HEK293 (cell line): ENCODE measurements around the gene CD274.
"Not testable (repeated sequence)": the region's sequence is repeated elsewhere in the genome, so short reads cannot be mapped to it uniquely, and the experiment has no call there.

ENCODE experiments used
- CTCF ChIA-PET: fragments of 350-600 bp; formaldehyde crosslinking; extraction: SDS; loops from one replicate; lab custom pipeline; 2021; ENCODE audit warnings: antibody characterized with exemption; lab: Yijun Ruan, JAX
- POLR2A ChIA-PET: fragments of 300-600 bp; formaldehyde crosslinking; extraction: SDS; loops from one replicate; lab custom pipeline; 2020; ENCODE audit warnings: antibody characterized with exemption, inconsistent platforms; lab: Yijun Ruan, JAX
- H3K27ac ChIP-seq: fragments of 200-500 bp; sonication (Bioruptor generic); 2 replicates; pipeline ENCODE4 v1.5.1; 2014; ENCODE audit warnings: low read depth, low read length, control low read depth, inconsistent platforms; ENCODE audit errors: extremely low read depth
- H3K36me3 ChIP-seq, 2 experiments: fragments of 200-500 bp in 1 of 2; sonication (Bioruptor generic) in 1 of 2; 1 replicate in 1 of 2; 2 replicates in 1 of 2; pipeline ENCODE4 v1.5.1; 2014 to 2017; ENCODE audit warnings: inconsistent platforms in 2 of 2, low read length in 2 of 2; ENCODE audit not compliant: control insufficient read depth in 2 of 2, insufficient read depth in 1 of 2
- H3K4me1 ChIP-seq: fragments of 200-500 bp; sonication (Bioruptor generic); 2 replicates; pipeline ENCODE4 v1.5.1; 2014; ENCODE audit warnings: mild to moderate bottlenecking, low read length, inconsistent platforms; ENCODE audit not compliant: control insufficient read depth, insufficient read depth
- H3K4me3 ChIP-seq: 2 replicates; pipeline ENCODE4 v1.5.1; 2011; ENCODE audit warnings: low read depth, mild to moderate bottlenecking, control low read depth, low read length, moderate library complexity
- H3K9me3 ChIP-seq: fragments of 200-500 bp; sonication (Bioruptor generic); 2 replicates; pipeline ENCODE4 v1.5.1; 2014; ENCODE audit warnings: low read depth, low read length, inconsistent platforms; ENCODE audit not compliant: control insufficient read depth, insufficient read depth
- GLI4 ChIP-seq: fragments of 450-650 bp; formaldehyde crosslinking; IDR thresholded peaks from 2 replicates; pipeline ENCODE4 v1.5.1; 2016; ENCODE audit warnings: missing biosample characterization, missing genetic modification characterization
- SETDB1 ChIP-seq: IDR thresholded peaks from one replicate; pipeline ENCODE4 v1.6.1; 2017; ENCODE audit warnings: mild to moderate bottlenecking, low read length, moderate library complexity, mixed read lengths; ENCODE audit not compliant: insufficient read length
- ZBTB26 ChIP-seq: fragments of 450-650 bp; formaldehyde crosslinking; optimal IDR thresholded peaks from 2 replicates; pipeline ENCODE3; 2016; ENCODE audit warnings: missing biosample characterization, mild to moderate bottlenecking, missing genetic modification characterization
- ZNF18 ChIP-seq: fragments of 450-650 bp; formaldehyde crosslinking; IDR thresholded peaks from 2 replicates; pipeline ENCODE4 v1.5.1; 2016; ENCODE audit warnings: missing biosample characterization, missing genetic modification characterization
- ZNF266 ChIP-seq: fragments of 450-650 bp; formaldehyde crosslinking; IDR thresholded peaks from 2 replicates; pipeline ENCODE4 v1.5.1; 2016; ENCODE audit warnings: missing biosample characterization, missing genetic modification characterization, low read depth
- ZNF398 ChIP-seq: fragments of 450-650 bp; formaldehyde crosslinking; IDR thresholded peaks from 2 replicates; pipeline ENCODE4 v1.5.1; 2017; ENCODE audit warnings: missing biosample characterization, missing genetic modification characterization
- ZNF433 ChIP-seq: fragments of 450-650 bp; formaldehyde crosslinking; IDR thresholded peaks from 2 replicates; pipeline ENCODE4 v1.5.1; 2016; ENCODE audit warnings: missing biosample characterization, missing genetic modification characterization, low read depth
- ZNF629 ChIP-seq: fragments of 450-650 bp; formaldehyde crosslinking; IDR thresholded peaks from 2 replicates; pipeline ENCODE4 v1.5.1; 2017; ENCODE audit warnings: missing biosample characterization, missing genetic modification characterization
- ZNF660 ChIP-seq: fragments of 450-650 bp; IDR thresholded peaks from 2 replicates; pipeline ENCODE4 v1.5.1; 2018; ENCODE audit warnings: missing biosample characterization, mild to moderate bottlenecking, missing genetic modification characterization
- ZNF692 ChIP-seq: fragments of 450-650 bp; formaldehyde crosslinking; IDR thresholded peaks from 2 replicates; pipeline ENCODE4 v1.5.1; 2016; ENCODE audit warnings: missing biosample characterization, missing genetic modification characterization
- ZNF837 ChIP-seq: fragments of 450-650 bp; formaldehyde crosslinking; IDR thresholded peaks from 2 replicates; pipeline ENCODE4 v1.5.1; 2016; ENCODE audit warnings: missing biosample characterization, missing genetic modification characterization
- ZSCAN30 ChIP-seq: fragments of 450-650 bp; IDR thresholded peaks from 2 replicates; pipeline ENCODE4 v1.5.1; 2018; ENCODE audit warnings: missing biosample characterization, mild to moderate bottlenecking, missing genetic modification characterization, moderate library complexity
- ZSCAN4 ChIP-seq: fragments of 450-650 bp; formaldehyde crosslinking; IDR thresholded peaks from 2 replicates; pipeline ENCODE4 v1.5.1; 2017; ENCODE audit warnings: missing biosample characterization, missing genetic modification characterization
- ZSCAN5A ChIP-seq: fragments of 450-650 bp; formaldehyde crosslinking; IDR thresholded peaks from 2 replicates; pipeline ENCODE4 v1.5.1; 2016; ENCODE audit warnings: missing biosample characterization, missing genetic modification characterization

CD274 gene

GRCh38 chr9:5460157-5460556, 9.8 kb downstream of the CD274 start:
- Histone ChIP-seq H3K9me3 (no peaks in the 10 kb centered on the region), H3K4me1 (no peaks in the 10 kb centered on the region), H3K27ac (no peak overlapping the region), H3K4me3 (no peak overlapping the region), H3K36me3 (no peaks in the 10 kb centered on the region)
- TF ChIP-seq ZNF18 (tag by site-specific recombination) (no peak), ZNF837 (tag by site-specific recombination) (no peak), ZNF433 (tag by site-specific recombination) (no peak), SETDB1 (no peak), ZNF398 (tag by site-specific recombination) (no peak)
- POLR2A ChIA-PET: no interaction called here
- CTCF ChIA-PET: interaction anchor here (0.7 to 1.5 kb wide), 2 partner anchors 10 to 130 kb away, joined by 5 to 7 read pairs; partner anchors contain the start of gene CD274

- H3K9me3 ChIP-seq, H3K27ac ChIP-seq, POLR2A ChIA-PET, H3K4me1 ChIP-seq, H3K36me3 ChIP-seq, H3K4me3 ChIP-seq: not testable (repeated sequence)
- CTCF ChIA-PET: interaction anchor here (0.8 to 1.9 kb wide), 3 partner anchors 15 to 29 kb away, joined by 3 to 5 read pairs (median 3); partner anchors contain the start of gene CD274
Observed at GRCh38 chr9:5464831-5465330, 14.5 kb downstream of the CD274 start.

- Histone ChIP-seq H3K27ac (no peak overlapping the region), H3K4me3 (no peak overlapping the region), H3K9me3 (no peaks in the 10 kb centered on the region), H3K36me3 (no peaks in the 10 kb centered on the region), H3K4me1 (no peaks in the 10 kb centered on the region)
- ChIA-PET CTCF (no interaction called here), POLR2A (no interaction called here)
- TF ChIP-seq ZNF629 (tag by site-specific recombination): no peak
- TF ChIP-seq ZNF660 (tag by site-specific recombination): no peak
- TF ChIP-seq ZNF692: no peak
- no peak for TF ChIP-seq ZSCAN30 (tag by site-specific recombination)
- no peak for TF ChIP-seq GLI4 (tag by site-specific recombination)
- TF ChIP-seq ZSCAN4 (tag by site-specific recombination): no peak
- no peak for TF ChIP-seq ZNF398 (tag by site-specific recombination)
- TF ChIP-seq ZNF266 (tag by site-specific recombination): no peak
- no peak for TF ChIP-seq ZSCAN5A (tag by site-specific recombination)
- no peak for TF ChIP-seq ZBTB26
Observed at GRCh38 chr9:5466005-5466404, 15.7 kb downstream of the CD274 start.
